RCC 7860 (cell line): Measurements from ENCODE around the gene ORAI1.
"Not testable (repeated sequence)": the region's sequence is repeated elsewhere in the genome, so short reads cannot be mapped to it uniquely, and the experiment has no call there.

Source experiments
- DNase-seq: peaks from one replicate; pipeline ENCODE4 v3.0.0-alpha.2; 2015; ENCODE audit warnings: low spot score
- FAIRE-seq: peaks from 2 replicates; lab custom pipeline; 2012; peaks lifted over from hg19 to GRCh38; lab: Jason Lieb, UNC

Gene ORAI1

DNA sequence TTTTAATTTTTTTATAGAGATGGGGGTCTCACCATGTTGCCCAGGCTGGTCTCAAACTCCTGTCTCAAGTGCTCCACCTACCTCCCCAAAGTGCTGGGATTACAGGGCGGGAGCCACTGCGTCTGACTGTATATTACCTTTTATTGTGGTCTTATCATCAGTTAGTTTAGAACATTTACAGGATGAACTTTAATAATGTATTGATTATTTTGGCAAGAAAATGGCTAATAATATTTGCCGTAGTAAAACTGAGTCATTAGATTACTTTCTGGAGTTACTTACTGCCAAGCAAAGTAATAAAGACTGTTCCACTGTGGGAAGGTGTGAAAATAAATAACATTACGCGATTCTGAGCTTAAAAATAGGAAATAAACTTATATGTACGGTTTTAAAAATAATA lies 23.6 kb upstream of the ORAI1 start:
- FAIRE-seq (no peak), DNase-seq (no peak)

DNA sequence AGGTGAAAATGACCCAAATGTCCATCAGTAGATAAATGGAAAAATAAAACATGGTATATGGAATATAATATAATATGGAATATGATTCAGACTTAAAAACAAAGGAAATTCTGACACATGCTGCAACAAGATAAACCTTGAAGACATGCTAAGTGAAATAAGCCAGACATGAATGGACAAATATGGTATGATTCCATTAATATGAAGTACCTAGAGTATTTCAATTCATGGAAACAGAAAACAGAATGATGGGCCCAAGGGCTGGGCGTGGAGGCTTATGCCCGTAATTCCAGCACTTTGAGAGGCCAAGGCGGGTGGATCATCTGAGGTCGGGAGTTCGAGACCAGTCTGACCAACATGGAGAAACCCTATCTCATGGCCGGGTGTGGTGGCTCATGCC lies 22.7 kb upstream of the ORAI1 start:
- DNase-seq (no peak), FAIRE-seq (no peak)

DNA sequence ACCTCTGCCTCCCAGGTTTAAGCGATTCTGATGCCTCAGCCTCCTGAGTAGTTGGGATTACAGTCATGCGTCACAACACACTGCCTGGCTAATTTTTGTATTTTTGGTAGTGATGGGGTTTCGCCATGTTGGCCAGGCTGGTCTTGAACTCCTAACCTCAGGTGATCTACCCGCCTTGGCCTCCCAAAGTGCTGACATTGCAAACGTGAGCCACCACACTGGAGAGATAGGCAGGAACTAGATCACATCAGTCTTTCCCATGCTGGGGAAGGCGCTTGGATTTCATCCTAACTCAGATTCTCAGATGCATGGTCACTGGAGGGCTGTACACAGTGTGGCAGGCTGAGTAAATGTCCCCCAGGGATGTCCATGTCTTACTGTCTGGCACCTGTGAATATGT lies 18.0 kb upstream of the ORAI1 start:
- FAIRE-seq (no peak), DNase-seq (no peak)

DNA sequence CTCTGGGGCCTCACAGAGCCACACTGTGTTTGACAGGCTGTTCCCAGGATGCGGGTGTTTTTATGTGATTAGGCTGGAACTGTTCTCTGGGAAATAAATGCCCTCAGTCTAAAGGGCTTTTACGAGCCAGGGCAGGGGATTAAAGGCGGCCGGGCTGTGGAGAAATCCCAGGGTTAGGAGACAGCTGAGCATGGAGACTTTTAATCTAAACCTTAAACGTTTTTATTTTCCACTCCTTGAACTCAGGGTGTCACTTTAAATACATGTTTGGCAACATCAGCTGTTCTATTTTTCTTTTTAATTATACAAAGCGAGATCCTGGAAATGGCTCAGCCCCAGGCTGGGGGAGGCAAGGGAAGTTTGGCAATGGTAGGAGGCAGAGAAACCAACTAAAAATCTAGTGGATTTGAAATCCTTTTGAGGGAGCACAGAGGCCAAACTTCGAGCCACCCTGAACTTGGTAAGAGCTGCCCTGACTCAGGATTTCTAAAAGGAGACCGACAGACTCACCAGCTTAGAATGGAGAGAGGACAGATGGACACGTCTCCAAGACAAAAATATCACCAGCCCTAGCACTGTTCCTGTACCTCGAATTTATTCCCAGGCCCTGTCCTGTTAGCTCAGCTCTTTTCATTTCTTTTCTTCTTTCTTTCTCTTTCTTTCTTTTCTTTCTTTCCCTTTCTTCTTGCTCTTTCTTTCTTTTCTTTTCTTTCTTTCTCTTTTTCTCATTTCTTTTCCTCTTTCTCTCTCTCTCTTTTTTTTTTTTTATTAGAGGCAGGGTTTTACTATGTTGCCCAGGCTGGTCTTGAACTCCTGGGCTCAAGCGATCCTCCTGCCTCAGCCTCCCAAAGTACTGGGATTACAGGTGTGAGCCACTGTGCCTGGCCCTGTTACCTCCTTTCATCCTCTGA lies 15.8 kb upstream of the ORAI1 start:
- FAIRE-seq (no peak), DNase-seq (no peak)

DNA sequence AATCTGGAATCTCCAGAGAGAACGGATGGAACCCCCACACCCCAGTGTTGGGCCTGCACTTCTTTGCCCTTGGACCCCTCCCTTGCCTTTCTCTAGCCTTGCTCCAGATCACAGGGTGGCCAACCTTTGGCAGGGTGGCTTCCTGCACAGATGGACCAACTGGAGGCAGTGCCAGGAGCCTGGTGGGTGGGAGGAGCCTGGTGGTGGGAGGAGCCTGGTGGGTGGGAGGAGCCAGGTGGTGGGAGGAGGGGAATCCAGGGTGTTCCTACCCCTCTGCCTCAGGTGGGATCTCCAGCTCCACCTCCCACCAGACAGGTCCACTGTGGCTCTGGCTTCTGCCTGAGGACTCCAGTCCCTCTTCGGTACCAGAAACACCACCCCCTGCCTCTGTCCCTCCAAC lies 15.0 kb upstream of the ORAI1 start:
- DNase-seq (no peak), FAIRE-seq (no peak)

DNA sequence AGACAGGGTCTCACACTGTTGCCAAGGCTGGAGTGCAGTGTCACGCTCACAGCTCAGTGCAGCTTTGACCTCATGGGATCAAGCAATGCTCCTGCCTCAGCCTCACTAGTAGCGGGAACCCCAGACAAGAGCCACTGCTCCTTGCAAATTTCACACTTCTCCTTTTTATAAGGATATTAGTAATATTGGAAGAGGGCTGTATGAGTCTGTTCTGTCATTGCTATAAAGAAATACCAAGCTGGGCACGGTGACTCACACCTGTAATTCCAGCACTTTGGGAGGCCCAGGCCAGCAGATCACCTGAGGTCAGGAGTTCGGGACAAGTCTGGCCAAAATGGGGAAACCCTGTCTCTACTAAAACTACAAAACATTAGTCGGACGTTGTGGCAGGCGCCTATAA lies 12.9 kb upstream of the ORAI1 start:
- DNase-seq: no peak
- no peak for FAIRE-seq

DNA sequence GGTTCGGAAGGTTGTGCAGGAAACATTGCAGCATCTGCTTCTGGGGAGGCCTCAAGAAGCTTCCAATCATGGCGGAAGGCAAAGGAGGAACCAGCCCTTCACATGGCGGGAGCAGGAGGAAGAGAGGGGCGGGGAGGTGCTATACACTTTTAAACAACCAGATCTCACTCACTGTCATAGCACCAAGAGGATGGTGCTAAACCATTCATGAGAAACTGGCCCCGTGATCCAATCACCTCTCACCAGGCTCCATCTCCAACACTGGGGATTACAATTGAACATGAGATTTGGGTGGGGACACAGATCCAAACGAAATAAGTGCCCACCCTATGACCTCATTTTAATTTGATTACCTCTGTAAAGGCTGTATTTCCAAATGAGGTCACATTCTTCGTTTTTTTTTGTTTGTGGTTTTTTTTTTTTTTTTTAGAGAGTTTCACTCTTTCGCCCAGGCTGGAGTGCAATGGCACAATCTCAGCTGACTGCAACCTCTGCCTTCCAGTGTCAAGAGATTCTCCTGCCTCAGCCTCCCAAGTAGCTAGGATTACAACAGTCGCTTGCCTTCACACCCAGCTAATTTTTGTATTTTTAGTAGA lies 11.4 kb upstream of the ORAI1 start:
- DNase-seq (no peak), FAIRE-seq (no peak)

DNA sequence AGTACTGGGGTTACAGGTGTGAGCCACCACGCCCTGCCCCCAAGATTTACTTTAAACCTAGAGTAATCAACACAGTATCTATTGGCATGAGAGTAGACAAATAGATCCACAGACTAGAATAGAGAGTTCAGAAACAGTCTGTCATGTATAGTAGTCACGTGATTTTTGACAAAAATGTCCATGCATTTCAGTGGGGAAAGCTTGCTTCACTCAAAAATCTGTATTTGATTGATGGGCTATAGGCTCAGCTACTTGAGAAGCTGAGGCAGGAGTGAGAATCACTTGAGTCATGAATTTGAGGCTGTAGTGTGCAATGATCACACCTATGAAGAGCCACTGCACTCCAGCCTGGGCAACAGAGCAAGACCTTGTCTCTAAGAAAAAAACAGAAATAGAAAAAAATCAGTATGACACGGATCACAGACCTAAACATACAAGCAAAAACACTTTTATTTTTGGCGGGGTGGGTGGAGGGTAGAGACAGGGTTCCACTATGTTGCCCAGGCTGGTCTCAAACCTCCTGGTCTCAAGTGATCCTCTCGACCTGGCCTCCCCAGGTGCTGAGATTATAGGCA lies 7.6 kb upstream of the ORAI1 start:
- FAIRE-seq: no peak
- DNase-seq: no peak

DNA sequence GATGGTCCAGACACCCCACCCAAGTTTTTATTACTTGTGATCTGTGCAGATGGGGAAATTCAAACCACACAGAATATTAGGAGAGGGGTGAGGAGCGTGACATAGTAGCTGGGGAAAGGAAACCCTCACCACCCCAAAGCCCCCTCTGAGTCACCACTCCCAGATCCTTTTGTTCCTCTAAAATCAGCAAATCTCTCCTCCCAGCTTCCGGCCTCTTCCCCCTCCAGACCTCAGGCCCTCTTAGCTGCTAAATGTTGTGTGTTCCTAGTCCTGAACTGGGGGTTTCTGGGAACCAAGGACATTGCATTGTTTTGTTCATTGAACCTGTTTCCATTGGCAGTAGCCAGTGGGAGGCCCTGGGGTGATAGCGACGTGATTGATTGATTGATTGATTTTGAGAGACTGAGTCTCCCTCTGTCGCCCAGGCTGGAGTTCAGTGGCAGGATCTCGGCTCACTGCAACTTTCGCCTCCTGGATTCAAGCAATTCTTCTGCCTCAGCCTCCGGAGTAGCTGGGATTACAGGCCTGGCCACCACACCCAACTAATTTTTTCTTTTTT lies 5.9 kb upstream of the ORAI1 start:
- DNase-seq: no peak

DNA sequence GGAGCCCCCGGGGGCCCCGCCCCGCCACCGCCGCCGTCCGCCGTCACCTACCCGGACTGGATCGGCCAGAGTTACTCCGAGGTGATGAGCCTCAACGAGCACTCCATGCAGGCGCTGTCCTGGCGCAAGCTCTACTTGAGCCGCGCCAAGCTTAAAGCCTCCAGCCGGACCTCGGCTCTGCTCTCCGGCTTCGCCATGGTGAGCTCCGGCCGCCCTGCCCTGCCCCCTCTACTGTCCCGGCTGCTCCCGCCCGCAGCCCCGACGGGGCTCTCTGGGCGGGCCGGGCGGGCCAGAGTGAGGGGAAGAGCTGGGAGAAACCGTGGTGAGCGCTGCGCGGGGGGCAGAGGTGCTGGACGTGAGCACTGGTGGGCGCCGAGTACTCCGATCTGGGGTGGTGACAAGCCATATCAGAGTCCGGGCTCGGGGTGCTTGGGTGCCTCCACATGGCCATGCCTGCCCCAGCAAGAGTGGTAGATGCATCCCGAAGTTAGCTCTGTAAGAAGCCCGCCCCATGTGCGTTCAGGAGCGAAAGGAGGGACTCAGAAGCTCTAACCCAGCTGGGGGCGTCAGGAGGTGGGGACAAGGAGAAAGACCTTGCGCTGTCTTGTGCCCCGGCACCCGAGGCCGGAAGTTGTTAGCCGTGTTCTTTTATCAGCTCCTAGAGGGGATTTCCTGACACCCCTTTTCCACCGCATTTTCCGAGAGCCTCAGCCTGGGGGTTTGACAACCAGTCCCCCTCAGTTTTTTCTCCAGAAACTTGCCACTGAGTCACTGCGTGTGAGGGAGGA lies 717 bp downstream of the ORAI1 start:
- FAIRE-seq (no peak), DNase-seq (peak; percentile 59)

More for the DNA sequence above, 5.9 kb upstream of the ORAI1 start:
- no peak for FAIRE-seq

DNA sequence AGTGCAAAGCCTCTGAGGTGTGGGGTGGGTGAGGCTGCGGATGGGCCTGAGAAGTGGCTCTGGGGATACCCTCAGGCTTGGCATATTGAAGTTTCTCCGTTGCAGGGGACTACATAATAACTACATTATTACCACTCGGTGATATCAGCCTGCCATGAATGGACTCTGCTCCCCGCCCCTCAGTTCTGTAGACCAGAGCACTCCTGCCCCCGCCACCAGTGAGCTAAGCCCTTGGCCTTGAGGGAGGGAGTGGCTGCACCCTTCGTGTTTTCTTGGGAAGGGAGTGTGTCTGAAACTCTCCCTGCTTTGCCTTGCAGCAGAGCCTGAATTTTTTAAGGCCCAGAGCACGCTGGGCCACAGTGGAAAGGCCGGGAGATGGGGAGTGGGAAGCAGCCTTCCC lies 1.7 kb downstream of the ORAI1 start:
- DNase-seq: no peak
- no peak for FAIRE-seq

DNA sequence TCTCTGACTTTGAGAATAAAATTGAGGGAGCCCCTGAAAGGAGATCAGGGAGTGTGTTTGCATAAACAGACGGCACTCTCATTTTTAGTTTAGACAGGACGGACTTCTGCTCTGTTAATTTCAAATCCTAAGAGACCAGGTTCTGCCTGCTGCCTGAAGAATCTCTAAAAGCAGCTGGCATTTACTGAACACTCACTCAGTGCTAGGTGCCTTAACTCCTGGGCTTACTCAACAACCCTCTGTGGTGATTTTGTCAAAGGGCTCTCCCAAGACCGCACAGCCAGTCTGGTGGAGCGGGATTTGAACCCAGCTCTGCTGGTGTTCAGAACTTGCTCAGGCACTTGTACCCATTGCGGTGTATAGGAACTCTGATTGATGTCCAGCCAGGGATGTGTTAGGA lies 2.2 kb downstream of the ORAI1 start:
- no peak for FAIRE-seq
- no peak for DNase-seq

DNA sequence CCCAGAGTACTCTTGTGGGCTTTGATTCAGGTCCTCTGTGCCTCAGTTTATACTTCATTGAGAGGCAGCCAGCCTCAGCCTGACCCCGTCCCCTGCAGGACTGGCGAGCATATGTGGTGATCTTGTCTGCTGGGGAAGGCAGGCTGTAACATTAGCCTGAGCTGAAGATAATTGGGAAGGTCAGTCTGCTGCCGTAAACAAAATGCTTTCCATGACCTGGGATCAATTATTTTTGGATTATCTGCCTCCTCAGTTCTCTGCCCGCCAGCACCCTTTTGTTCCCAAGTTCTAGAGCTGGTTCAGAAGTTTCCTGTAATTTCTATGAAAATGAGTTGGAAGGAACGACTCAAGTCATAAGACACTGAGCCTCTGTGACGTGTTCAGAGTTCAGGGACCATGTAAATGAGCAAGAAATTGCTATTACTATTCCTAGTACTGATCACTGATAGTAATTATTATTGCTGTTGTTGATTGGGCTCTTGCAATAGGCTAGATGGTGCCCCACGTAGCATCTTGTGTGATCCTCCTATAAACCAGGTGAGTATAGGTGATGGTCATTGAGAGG lies 4.5 kb downstream of the ORAI1 start:
- DNase-seq (no peak), FAIRE-seq (no peak)

DNA sequence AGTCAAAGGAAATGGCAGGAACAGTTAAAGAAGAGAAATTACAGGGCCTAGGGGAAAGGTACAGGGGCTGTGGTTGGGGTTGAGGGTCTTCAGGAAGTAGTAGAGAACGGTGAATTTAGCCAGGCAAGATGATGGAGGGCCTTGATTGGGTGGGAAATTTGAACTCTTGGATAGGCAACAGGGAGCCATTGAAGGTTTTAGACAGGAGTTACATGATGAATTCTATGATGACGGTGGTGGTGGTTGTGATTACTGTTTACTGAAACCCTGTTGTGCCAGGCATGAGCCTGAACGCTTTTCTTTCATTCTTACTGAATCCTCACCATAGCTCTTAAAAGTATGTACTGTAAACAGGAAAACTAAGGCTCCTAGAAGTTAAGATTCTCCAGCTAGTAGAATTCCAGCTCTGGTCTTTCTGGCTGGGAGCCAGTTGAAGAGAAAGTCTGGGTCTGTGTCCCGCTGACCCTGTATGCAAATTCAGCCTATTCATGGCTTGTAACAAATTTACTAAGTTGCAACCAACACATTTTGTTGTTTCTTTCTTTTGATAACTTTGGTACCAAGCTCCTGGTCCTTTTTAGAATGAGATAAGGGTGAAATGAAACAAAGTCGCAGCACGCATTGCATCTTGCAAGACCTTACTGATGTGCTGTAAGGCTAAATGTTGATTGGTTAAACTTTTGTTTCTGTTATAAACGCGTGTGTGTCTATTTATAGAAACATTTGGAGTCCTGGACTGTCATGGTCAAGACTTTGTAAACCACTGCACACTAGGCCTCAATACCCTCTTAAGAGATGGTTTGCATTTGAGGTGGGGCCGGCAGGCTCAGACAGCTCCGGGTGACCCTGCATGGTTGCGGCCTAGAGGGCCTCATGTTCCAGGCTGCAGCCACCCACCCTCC lies 6.0 kb downstream of the ORAI1 start:
- no peak for FAIRE-seq
- DNase-seq: no peak

DNA sequence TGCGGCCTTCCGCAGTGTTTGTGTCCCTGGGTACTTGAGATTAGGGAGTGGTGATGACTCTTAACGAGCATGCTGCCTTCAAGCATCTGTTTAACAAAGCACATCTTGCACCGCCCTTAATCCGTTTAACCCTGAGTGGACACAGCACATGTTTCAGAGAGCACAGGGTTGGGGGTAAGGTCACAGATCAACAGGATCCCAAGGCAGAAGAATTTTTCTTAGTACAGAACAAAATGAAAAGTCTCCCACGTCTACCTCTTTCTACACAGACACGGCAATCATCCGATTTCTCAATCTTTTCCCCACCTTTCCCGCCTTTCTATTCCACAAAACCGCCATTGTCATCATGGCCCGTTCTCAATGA lies 7.5 kb downstream of the ORAI1 start:
- not testable (repeated sequence) for FAIRE-seq, DNase-seq

DNA sequence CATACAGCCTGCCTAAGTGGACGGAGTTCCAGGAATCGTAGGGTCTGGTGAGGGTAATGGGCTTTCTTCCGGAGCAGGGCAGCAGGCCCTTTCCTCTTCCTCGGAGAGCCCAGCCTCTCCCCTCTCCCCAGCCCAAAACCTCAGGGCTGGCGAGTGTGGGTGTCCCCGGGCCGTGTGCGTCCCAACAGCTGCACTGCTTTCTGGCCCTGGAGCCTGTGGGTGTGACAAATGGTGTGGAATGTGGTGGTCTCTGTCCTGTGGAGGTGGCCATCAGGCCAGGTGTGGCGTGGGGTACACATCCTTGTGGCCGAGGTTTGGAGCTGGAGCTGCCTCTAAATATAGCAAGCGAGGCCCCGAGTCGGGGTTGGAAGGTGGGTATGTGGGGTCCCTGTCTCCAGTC lies 8.5 kb downstream of the ORAI1 start:
- DNase-seq: no peak
- no peak for FAIRE-seq

DNA sequence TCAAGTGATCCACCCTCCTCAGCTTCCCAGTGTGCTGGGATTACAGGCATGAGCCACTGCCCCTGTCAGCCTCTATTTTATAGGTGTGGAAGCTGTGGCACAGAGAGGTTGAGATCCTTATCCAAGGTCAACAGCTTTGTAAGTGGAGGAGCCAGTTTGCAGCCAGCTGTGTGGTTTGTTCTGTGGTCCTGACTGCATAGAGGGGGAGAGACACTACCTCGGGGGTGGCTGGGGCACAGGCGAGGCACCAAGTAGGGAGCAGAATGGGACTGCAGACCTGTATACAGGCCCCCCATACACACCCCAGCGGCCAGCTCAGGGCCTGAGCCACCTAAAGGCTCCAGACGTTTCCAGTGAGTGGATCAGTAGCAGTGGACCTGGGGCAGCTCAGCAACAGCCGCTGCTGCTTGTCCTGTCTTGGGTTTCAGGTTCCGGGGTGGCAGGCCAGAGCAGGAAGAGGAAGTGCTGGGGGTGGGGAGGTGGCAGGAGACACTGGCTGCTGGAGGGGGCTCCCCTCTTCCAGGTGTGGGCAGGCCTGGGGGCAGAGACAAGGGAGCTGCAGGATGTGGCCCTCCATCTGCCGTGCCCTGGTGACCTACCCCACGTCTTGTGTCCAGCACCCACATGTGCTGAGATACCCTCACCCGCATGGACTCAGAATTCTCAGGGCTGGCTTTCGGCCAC lies 11.0 kb downstream of the ORAI1 start:
- DNase-seq (no peak), FAIRE-seq (no peak)

DNA sequence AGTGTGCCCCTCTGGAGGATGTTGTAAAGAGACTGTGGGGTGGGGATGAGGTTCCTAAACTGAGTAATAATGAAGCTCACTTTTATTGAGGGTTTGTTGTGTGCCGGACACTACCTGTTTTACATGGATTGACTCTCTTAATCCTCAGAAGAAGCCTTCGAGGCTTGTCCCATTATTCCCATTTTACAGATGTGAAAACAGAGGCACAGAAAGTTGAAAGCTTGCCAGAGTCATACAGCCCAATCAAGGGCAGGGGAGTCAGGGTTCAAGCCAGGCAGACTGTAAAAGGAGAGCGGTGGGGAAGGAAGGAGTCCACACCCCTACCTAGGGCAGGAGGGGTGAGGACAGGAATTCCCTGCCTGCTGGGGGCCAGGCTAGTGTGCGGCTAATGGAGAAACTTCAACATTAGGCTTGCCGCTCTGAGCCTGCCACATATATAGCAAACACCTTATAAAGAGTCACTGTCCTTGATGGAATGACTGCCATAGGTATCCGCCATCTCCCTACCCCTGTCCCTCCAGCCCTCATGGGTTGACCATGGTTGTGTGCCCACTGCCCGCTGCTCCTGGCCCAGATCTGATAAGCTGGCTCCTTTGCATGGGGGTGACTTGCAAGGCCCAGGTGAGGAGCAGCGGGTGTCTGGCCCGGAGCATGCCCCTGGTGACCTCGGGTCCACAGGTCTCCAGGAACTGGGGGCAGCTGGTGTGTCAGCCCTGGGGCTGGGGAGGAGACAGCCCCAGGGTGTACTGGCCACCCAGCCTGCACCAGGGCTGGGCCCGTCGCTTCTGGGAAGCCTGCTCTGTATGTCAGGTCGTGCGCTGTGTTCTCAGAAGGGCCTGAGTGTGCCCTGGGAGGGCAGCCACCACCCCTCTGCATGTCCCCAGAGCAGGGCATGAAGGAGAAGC lies 12.2 kb downstream of the ORAI1 start:
- no peak for FAIRE-seq

More for the DNA sequence above, 12.2 kb downstream of the ORAI1 start:
- DNase-seq: no peak
